H1 (cell line): ENCODE measurements around the gene COL19A1. TPM values are rescaled to one million over a fixed set of nuclear protein-coding genes. Genes with fewer than 3 reads are reported as not detected.

Experiments used
- CTCF ChIA-PET: fragments of 300-600 bp; sonication (Branson Sonifier 250); formaldehyde crosslinking; loops from one replicate; lab custom pipeline; 2021; ENCODE audit not compliant: partially characterized antibody; lab: Charles Lee
- POLR2A ChIA-PET: fragments of 300-600 bp; sonication (Branson Sonifier 250); formaldehyde crosslinking; loops from one replicate; lab custom pipeline; 2021; ENCODE audit warnings: inconsistent platforms; ENCODE audit not compliant: partially characterized antibody; lab: Charles Lee
- DNase-seq, 2 experiments: peaks; one replicate each; pipeline versions ENCODE4 v3.0.0 to v3.0.0-alpha.2; 2010 to 2022; ENCODE audit warnings: low spot score in 2 of 2, low read depth in 1 of 2, mixed read lengths in 1 of 2
- FAIRE-seq: peaks from 2 replicates; lab custom pipeline; 2011; peaks lifted over from hg19 to GRCh38; lab: Jason Lieb, UNC
- H2AFZ ChIP-seq: 2 replicates; pipeline ENCODE4 v1.8.1; 2012; ENCODE audit warnings: low read length, inconsistent platforms
- H2AK5ac ChIP-seq: 2 replicates; pipeline ENCODE4 v1.6.1; 2013; ENCODE audit warnings: low read depth, low read length
- H2BK120ac ChIP-seq: replicated peaks from 2 replicates; pipeline ENCODE3; 2013; ENCODE audit warnings: low read depth, low read length, inconsistent platforms
- H2BK12ac ChIP-seq: 2 replicates; pipeline ENCODE4 v1.6.1; 2013; ENCODE audit warnings: low read depth, low read length
- H2BK15ac ChIP-seq: 2 replicates; pipeline ENCODE4 v1.6.1; 2013; ENCODE audit warnings: low read length
- H2BK20ac ChIP-seq: 2 replicates; pipeline ENCODE4 v1.6.1; 2013; ENCODE audit warnings: low read length
- H2BK5ac ChIP-seq: 2 replicates; pipeline ENCODE4 v1.6.1; 2013; ENCODE audit warnings: low read depth, low read length
- H3K14ac ChIP-seq: 2 replicates; pipeline ENCODE4 v1.6.1; 2013; ENCODE audit warnings: inconsistent platforms; ENCODE audit not compliant: insufficient read length
- H3K18ac ChIP-seq: 2 replicates; pipeline ENCODE4 v1.6.1; 2013; ENCODE audit warnings: low read length; ENCODE audit errors: extremely low read depth
- H3K23ac ChIP-seq: 2 replicates; pipeline ENCODE4 v1.6.1; 2013; ENCODE audit warnings: inconsistent platforms; ENCODE audit not compliant: insufficient read length
- H3K23me2 ChIP-seq: 2 replicates; pipeline ENCODE4 v1.6.1; 2013; ENCODE audit warnings: low read depth, low read length
- H3K27ac ChIP-seq: 2 replicates; pipeline ENCODE4 v1.6.1; 2011; ENCODE audit warnings: low read depth, low read length, inconsistent platforms
- H3K27me3 ChIP-seq, 4 experiments: replicated peaks in 1 of 4; 1 replicate in 1 of 4; 2 replicates in 3 of 4; pipeline versions ENCODE4 v1.6.1 to v1.8.1; 2011 to 2013; ENCODE audit warnings: low read length in 3 of 4, mild to moderate bottlenecking in 3 of 4, inconsistent platforms in 2 of 4, mixed read lengths in 2 of 4, moderate library complexity in 1 of 4; ENCODE audit not compliant: control insufficient read depth in 3 of 4, insufficient read depth in 3 of 4; ENCODE audit errors: extremely low read depth in 1 of 4
- H3K36me3 ChIP-seq, 4 experiments: 2 replicates each; pipeline versions ENCODE4 v1.6.1 to v1.8.1; 2011 to 2013; ENCODE audit warnings: mild to moderate bottlenecking in 4 of 4, low read length in 3 of 4, moderate library complexity in 2 of 4, control low read depth in 1 of 4, inconsistent platforms in 1 of 4; ENCODE audit not compliant: insufficient read depth in 4 of 4, control insufficient read depth in 2 of 4
- H3K4ac ChIP-seq: replicated peaks from 2 replicates; pipeline ENCODE3; 2013; ENCODE audit warnings: low read length, low read depth, mixed read lengths, inconsistent platforms; ENCODE audit not compliant: insufficient read length
- H3K4me1 ChIP-seq, 4 experiments: replicated peaks in 1 of 4; 1 replicate in 1 of 4; 2 replicates in 3 of 4; pipeline versions ENCODE4 v1.6.1 to v1.8.1; 2011 to 2013; ENCODE audit warnings: low read length in 3 of 4, inconsistent platforms in 2 of 4, mixed read lengths in 1 of 4; ENCODE audit not compliant: insufficient read depth in 4 of 4, control insufficient read depth in 3 of 4
- H3K4me2 ChIP-seq, 2 experiments: 2 replicates each; pipeline versions ENCODE4 v1.6.1 to v1.8.1; 2011 to 2013; ENCODE audit warnings: low read depth in 2 of 2, low read length in 2 of 2, control low read depth in 1 of 2, inconsistent platforms in 1 of 2, mild to moderate bottlenecking in 1 of 2; ENCODE audit not compliant: insufficient read depth in 1 of 2
- H3K4me3 ChIP-seq, 4 experiments: fragments of 200-600, 300-600 bp in 1 of 4; sonication (generic), shearing (Covaris generic), sonication (Bioruptor Twin) in 1 of 4; 2 replicates each; pipeline versions ENCODE4 v1.5.1 to v1.8.1; 2011 to 2016; ENCODE audit warnings: low read length in 4 of 4, low read depth in 3 of 4, control low read depth in 2 of 4, inconsistent platforms in 2 of 4, mild to moderate bottlenecking in 2 of 4, mixed read lengths in 1 of 4, moderate library complexity in 1 of 4; ENCODE audit not compliant: insufficient read depth in 2 of 4; ENCODE audit errors: extremely low read depth in 1 of 4
- H3K56ac ChIP-seq: replicated peaks from 2 replicates; pipeline ENCODE3; 2013; ENCODE audit warnings: low read depth, mild to moderate bottlenecking, mixed read lengths, low read length, inconsistent platforms; ENCODE audit not compliant: insufficient read length
- H3K79me1 ChIP-seq: 2 replicates; pipeline ENCODE4 v1.6.1; 2013; ENCODE audit warnings: low read depth, low read length, control low read depth
- H3K79me2 ChIP-seq, 2 experiments: 2 replicates each; pipeline versions ENCODE4 v1.6.1 to v1.8.1; 2012 to 2013; ENCODE audit warnings: low read length in 2 of 2, mild to moderate bottlenecking in 2 of 2, inconsistent platforms in 1 of 2; ENCODE audit not compliant: insufficient read depth in 2 of 2, control insufficient read depth in 1 of 2
- H3K9ac ChIP-seq, 4 experiments: replicated peaks in 1 of 4; 1 replicate in 1 of 4; 2 replicates in 3 of 4; pipeline versions ENCODE4 v1.6.1 to v1.8.1; 2011 to 2013; ENCODE audit warnings: low read depth in 3 of 4, low read length in 3 of 4, control low read depth in 2 of 4, mild to moderate bottlenecking in 2 of 4, moderate library complexity in 2 of 4, inconsistent platforms in 1 of 4; ENCODE audit errors: extremely low read depth in 1 of 4
- H3K9me3 ChIP-seq, 2 experiments: 2 replicates each; pipeline versions ENCODE4 v1.6.1 to v1.8.1; 2012 to 2013; ENCODE audit warnings: mild to moderate bottlenecking in 2 of 2, moderate library complexity in 2 of 2, control low read depth in 1 of 2, inconsistent platforms in 1 of 2, low read depth in 1 of 2, low read length in 1 of 2, mixed read lengths in 1 of 2; ENCODE audit not compliant: insufficient read depth in 2 of 2
- H4K20me1 ChIP-seq, 2 experiments: replicated peaks in 1 of 2; 2 replicates each; pipeline versions ENCODE3 to v1.8.1; 2011 to 2013; ENCODE audit warnings: inconsistent platforms in 2 of 2, low read length in 2 of 2, mild to moderate bottlenecking in 1 of 2; ENCODE audit not compliant: insufficient read depth in 2 of 2, control insufficient read depth in 1 of 2
- H4K5ac ChIP-seq: 2 replicates; pipeline ENCODE4 v1.6.1; 2013; ENCODE audit warnings: low read length, low read depth, mixed read lengths, inconsistent platforms; ENCODE audit not compliant: insufficient read length
- H4K8ac ChIP-seq: 2 replicates; pipeline ENCODE4 v1.8.0; 2013; ENCODE audit warnings: mild to moderate bottlenecking, moderate library complexity, low read length, inconsistent platforms; ENCODE audit not compliant: insufficient read depth; ENCODE audit errors: extremely low read depth
- H4K91ac ChIP-seq: replicated peaks from 2 replicates; pipeline ENCODE3; 2013; ENCODE audit warnings: low read length, mixed read lengths, inconsistent platforms; ENCODE audit not compliant: insufficient read length
- CBX8 ChIP-seq: fragments of 300-800, 300-1000 bp; sonication (generic); IDR thresholded peaks from 2 replicates; pipeline ENCODE4 v1.7.1; 2016; ENCODE audit warnings: low read depth, low read length, borderline replicate concordance
- CHD1 ChIP-seq: IDR thresholded peaks from 2 replicates; pipeline ENCODE4 v1.6.1; 2012; ENCODE audit warnings: low read depth, low read length, improper control_type of control experiment
- EGR1 ChIP-seq: IDR thresholded peaks from 2 replicates; pipeline ENCODE4 v1.6.1; 2011; ENCODE audit warnings: low read depth, low read length, borderline replicate concordance
- KDM4A ChIP-seq: IDR thresholded peaks from one replicate; pipeline ENCODE4 v1.7.1; 2012; ENCODE audit warnings: low read depth, mild to moderate bottlenecking, moderate library complexity, low read length, inconsistent platforms; ENCODE audit not compliant: severe bottlenecking
- KDM5A ChIP-seq: fragments of 200-600 bp; IDR thresholded peaks from 2 replicates; pipeline ENCODE4 v1.7.1; 2012; ENCODE audit warnings: mild to moderate bottlenecking, low read length, inconsistent platforms, mixed read lengths
- POLR2A ChIP-seq, 2 experiments: IDR thresholded peaks; 1 replicate in 1 of 2; 2 replicates in 1 of 2; pipeline ENCODE4 v1.6.1; 2011; ENCODE audit warnings: low read depth in 2 of 2, low read length in 2 of 2, mild to moderate bottlenecking in 2 of 2; ENCODE audit errors: control extremely low read depth in 1 of 2
- POLR2AphosphoS5 ChIP-seq: IDR thresholded peaks from 2 replicates; pipeline ENCODE4 v1.6.1; 2011; ENCODE audit warnings: low read depth, low read length
- RAD21 ChIP-seq, 2 experiments: IDR thresholded peaks in 1 of 2; conservative IDR thresholded peaks in 1 of 2; 2 replicates each; pipeline ENCODE4 v1.6.1; 2011; ENCODE audit warnings: low read depth in 2 of 2, low read length in 2 of 2, improper control_type of control experiment in 1 of 2, inconsistent platforms in 1 of 2, mild to moderate bottlenecking in 1 of 2, moderate library complexity in 1 of 2
- RNF2 ChIP-seq: fragments of 200-900, 300-1000 bp; sonication (generic); IDR thresholded peaks from 2 replicates; pipeline ENCODE4 v1.7.1; 2016; ENCODE audit warnings: borderline replicate concordance, low read depth, mild to moderate bottlenecking, antibody characterized with exemption, low read length; ENCODE audit not compliant: poor library complexity, severe bottlenecking; ENCODE audit errors: missing control alignments
- SP4 ChIP-seq: IDR thresholded peaks from 2 replicates; pipeline ENCODE4 v1.6.1; 2012; ENCODE audit warnings: low read length, inconsistent platforms
- WGBS, 2 experiments: shearing (Covaris generic) in 1 of 2; methylation state at CpG; one replicate each; pipeline versions ENCODE4 v1.1.6 to v1.1.7; 2013 to 2015; ENCODE audit warnings: low lambda C conversion rate in 2 of 2, mixed read lengths in 2 of 2, inconsistent platforms in 1 of 2, low coverage in 1 of 2, missing lambda C conversion rate in 1 of 2; ENCODE audit not compliant: insufficient replicate concordance in 2 of 2, insufficient coverage in 1 of 2, insufficient read length in 1 of 2; ENCODE audit errors: extremely low coverage in 1 of 2, missing lambda C conversion rate in 1 of 2; 5-methylcytosine and 5-hydroxymethylcytosine counted together
- polyA plus RNA-seq, 7 experiments: library from polyadenylated mRNA; depleted of rRNA in 3 of 7; stranded (reverse) in 5 of 7; unstranded in 2 of 7; fragments of >200 nt in 5 of 7; fragments of 200-250 nt in 2 of 7; gene quantifications; 1 replicate in 5 of 7; 2 replicates in 1 of 7; 4 replicates in 1 of 7; pipeline versions ENCODE4 v1.2.1 to v1.2.3, GENCODE V29; 2011 to 2013; ENCODE audit warnings: missing spikeins in 2 of 7, mixed read lengths in 2 of 7
- total RNA-seq: library from RNA; stranded (reverse); fragmentation: NEBNext Ultra II Directional; extraction: Animal tissue kit (Norgen Biotek cat#: 25700); gene quantifications from 2 replicates; pipeline ENCODE4 v1.2.1, GENCODE V29; 2021

Gene COL19A1
- total and polyA plus RNA-seq, 2 of the 8 experiments (the other 6 are each of a cell fraction or from before 2014, with no cell fraction given) = not detected

- H4K5ac ChIP-seq = no peak overlapping the region
- TF ChIP-seq KDM5A = no peak
- TF ChIP-seq POLR2A (IDR thresholded peaks at IDR 0.05; ENCODE audit: control extremely low read depth in 1 of 2, low read depth in 2 of 2, low read length in 2 of 2) = no peak
- no peak for TF ChIP-seq RNF2
- no peak for TF ChIP-seq KDM4A
- no peak for TF ChIP-seq CBX8
- no peak for TF ChIP-seq RAD21 (IDR thresholded peaks at IDR 0.05 in 1 of 2, conservative IDR thresholded peaks at IDR 0.05 in 1 of 2; ENCODE audit: low read depth in 2 of 2, low read length in 2 of 2)
- TF ChIP-seq CHD1 = no peak
- TF ChIP-seq POLR2AphosphoS5 = no peak
- TF ChIP-seq EGR1 = no peak
- TF ChIP-seq SP4 = no peak
- no peak overlapping the region for H3K27ac ChIP-seq
- H3K36me3 ChIP-seq = no peaks in the 10 kb centered on the region
- no peak overlapping the region for H4K8ac ChIP-seq
- H4K20me1 ChIP-seq = no peaks in the 10 kb centered on the region
- H3K4me3 ChIP-seq = no peak overlapping the region
- no peaks in the 10 kb centered on the region for H3K9me3 ChIP-seq
- FAIRE-seq = no peak
- CTCF ChIA-PET = no interaction called here
- no peak overlapping the region for H3K14ac ChIP-seq
- no peak overlapping the region for H2AK5ac ChIP-seq
- H2BK20ac ChIP-seq = no peak overlapping the region
- no peak for DNase-seq
- no peaks in the 10 kb centered on the region for H3K79me1 ChIP-seq
- H3K23me2 ChIP-seq = no peaks in the 10 kb centered on the region
- no peak overlapping the region for H4K91ac ChIP-seq
- POLR2A ChIA-PET = no interaction called here
- no peak overlapping the region for H2BK5ac ChIP-seq
- no peak overlapping the region for H3K56ac ChIP-seq
- H2BK15ac ChIP-seq = no peak overlapping the region
- no peak overlapping the region for H3K18ac ChIP-seq
- no peak overlapping the region for H2BK120ac ChIP-seq
- no peak overlapping the region for H3K9ac ChIP-seq
- H3K4ac ChIP-seq = no peak overlapping the region
- H2BK12ac ChIP-seq = no peak overlapping the region
- no peaks in the 10 kb centered on the region for H3K4me1 ChIP-seq
- WGBS, 2 experiments = 90% methylated on average over 2 of the region's 2 CpGs; no CpG with 5 or more reads in 1 of the 2 experiments
- no peak overlapping the region for H2AFZ ChIP-seq
- H3K4me2 ChIP-seq = no peak overlapping the region
- H3K27me3 ChIP-seq = no peaks in the 10 kb centered on the region
- no peaks in the 10 kb centered on the region for H3K79me2 ChIP-seq
- H3K23ac ChIP-seq = no peak overlapping the region
These were observed 195.2 kb downstream of the COL19A1 start for GRCh38 chr6:70061546-70061945.
